ENCODE data around the gene BAHCC1. TPM values are rescaled to one million over a fixed set of nuclear protein-coding genes. Genes with fewer than 3 reads are reported as not detected.

BAHCC1 gene
- total and polyA plus RNA-seq, 2 donors (not counting 3 experiments of a cell fraction or from before 2014, with no cell fraction given): 4.7 to 11.6 TPM

DNA sequence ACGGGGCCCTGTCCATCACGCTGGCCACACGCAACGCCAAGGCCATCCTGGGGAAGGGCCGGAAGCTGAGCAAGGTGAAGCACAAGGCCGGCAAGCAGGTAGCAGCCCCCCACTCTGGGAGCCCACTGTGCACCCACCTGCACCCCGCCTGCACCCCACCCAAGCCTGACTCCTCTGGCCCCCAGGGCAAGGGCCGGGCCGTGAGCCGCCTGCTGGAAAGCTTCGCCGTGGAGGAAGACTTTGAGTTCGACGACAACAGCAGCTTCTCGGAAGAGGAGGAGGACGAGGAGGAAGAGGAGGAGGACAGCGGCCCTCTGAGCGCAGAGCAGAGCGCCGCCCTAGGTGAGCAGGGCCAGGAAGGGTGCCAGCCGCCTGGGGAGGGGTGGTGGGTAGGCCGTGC lies 63.4 kb downstream of the BAHCC1 start:
- FAIRE-seq: no peak
- dilution Hi-C loops (cut with MboI; ENCODE audit: extremely low pct_ligation_motif_present, low sequenced_read_pairs): no loop called here
- intact Hi-C loops (cut with micrococcal nuclease): loop anchor here (5.0 kb wide), 1 partner anchor 41 kb away; no protein-coding TSS in a partner anchor
- H3K4me1 ChIP-seq (ENCODE audit: control insufficient read depth, extremely low read depth, insufficient read depth, low read length): peaks cover 17% of the 10 kb centered on the region
- no peak overlapping the region for H3K27ac ChIP-seq (ENCODE audit: insufficient read depth, low read depth, low read length)
- H3K4me2 ChIP-seq (ENCODE audit: insufficient read depth, low read length): no peak overlapping the region
- no peaks in the 10 kb centered on the region for H4K20me1 ChIP-seq (replicated peaks; ENCODE audit: control insufficient read depth, extremely low read depth, insufficient read depth, low read length)
- H3K27me3 ChIP-seq (ENCODE audit: control insufficient read depth in 2 of 2, insufficient read depth in 2 of 2, low read length in 2 of 2): no peaks in the 10 kb centered on the region
- no peak for DNase-seq (ENCODE audit: low read depth, low spot score)
- H2AFZ ChIP-seq (ENCODE audit: low read depth, low read length): no peak overlapping the region
- TF ChIP-seq GATA2 (IDR thresholded peaks at IDR 0.05; ENCODE audit: insufficient read depth, insufficient read length, low read depth, low read length) (no peak), EZH2 (IDR thresholded peaks at IDR 0.05; ENCODE audit: borderline replicate concordance, low read depth, low read length, severe bottlenecking) (no peak), MYC (IDR thresholded peaks at IDR 0.05; ENCODE audit: low read depth, low read length) (no peak), POLR2A (IDR thresholded peaks at IDR 0.05; ENCODE audit: low read depth, low read length) (no peak), JUN (IDR thresholded peaks at IDR 0.05; ENCODE audit: borderline replicate concordance, insufficient read depth, insufficient read length, low read depth) (no peak), CTCF (IDR thresholded peaks at IDR 0.05; ENCODE audit: extremely low read depth in 1 of 2, insufficient read depth in 1 of 2, low read depth in 1 of 2, low read length in 2 of 2) (no peak), POLR2AphosphoS5 (IDR thresholded peaks at IDR 0.05; ENCODE audit: insufficient read depth, low read depth, low read length) (no peak), FOS (IDR thresholded peaks at IDR 0.05; ENCODE audit: borderline replicate concordance, insufficient read depth, low read length) (no peak)
- TF ChIP-seq, protein P1, sequence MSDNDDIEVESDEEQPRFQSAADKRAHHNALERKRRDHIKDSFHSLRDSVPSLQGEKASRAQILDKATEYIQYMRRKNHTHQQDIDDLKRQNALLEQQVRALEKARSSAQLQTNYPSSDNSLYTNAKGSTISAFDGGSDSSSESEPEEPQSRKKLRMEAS (IDR thresholded peaks at IDR 0.05; ENCODE audit: insufficient read depth, insufficient read length): no peak
- ChIA-PET CTCF (interaction anchor here (1.4 kb wide), 1 partner anchor 26 kb away, joined by 4 read pairs; no protein-coding TSS in a partner anchor), POLR2A (no interaction called here)
- no TSS peak for BruUV-seq (replicated peaks)
- no peaks in the 10 kb centered on the region for H3K9me1 ChIP-seq (replicated peaks; ENCODE audit: control insufficient read depth, extremely low read depth, insufficient read depth, low read length)
- no peaks in the 10 kb centered on the region for H3K9me3 ChIP-seq (replicated peaks; ENCODE audit: control insufficient read depth, insufficient read depth, low read length)
- H3K36me3 ChIP-seq (ENCODE audit: control insufficient read depth in 2 of 2, extremely low read depth in 1 of 2, insufficient read depth in 2 of 2, low read length in 2 of 2): no peaks in the 10 kb centered on the region
- H3K4me3 ChIP-seq (replicated peaks in 1 of 3; ENCODE audit: insufficient read depth in 1 of 3, low read depth in 1 of 3, low read length in 3 of 3): no peak overlapping the region
- H3K9ac ChIP-seq (replicated peaks; ENCODE audit: extremely low read depth, insufficient read depth, low read length): no peak overlapping the region
- no peaks in the 10 kb centered on the region for H3K79me2 ChIP-seq (ENCODE audit: control insufficient read depth, insufficient read depth, low read length)

Data from endothelial cell of umbilical vein (primary cell).